Lower leg skin (tissue), 3 donors: ENCODE measurements around the gene ANO6.

Experiments
- POLR2A ChIP-seq, 2 donors: fragments of 450-650 bp; IDR thresholded peaks; one replicate each; pipeline ENCODE4 v1.6.1; 2016 to 2017; ENCODE audit warnings: antibody characterized with exemption in 2 of 2, mild to moderate bottlenecking in 1 of 2, moderate library complexity in 1 of 2
- TF ChIP-seq, protein P1 (sequence below), 3 donors: fragments of 450-650 bp; IDR thresholded peaks; one replicate each; pipeline ENCODE4 v1.5.1; 2016; ENCODE audit warnings: antibody characterized with exemption in 3 of 3, mild to moderate bottlenecking in 3 of 3, moderate library complexity in 2 of 3

GRCh38 chr12:45327823-45328383, 112.0 kb downstream of the ANO6 start:
- TF ChIP-seq, protein P1, sequence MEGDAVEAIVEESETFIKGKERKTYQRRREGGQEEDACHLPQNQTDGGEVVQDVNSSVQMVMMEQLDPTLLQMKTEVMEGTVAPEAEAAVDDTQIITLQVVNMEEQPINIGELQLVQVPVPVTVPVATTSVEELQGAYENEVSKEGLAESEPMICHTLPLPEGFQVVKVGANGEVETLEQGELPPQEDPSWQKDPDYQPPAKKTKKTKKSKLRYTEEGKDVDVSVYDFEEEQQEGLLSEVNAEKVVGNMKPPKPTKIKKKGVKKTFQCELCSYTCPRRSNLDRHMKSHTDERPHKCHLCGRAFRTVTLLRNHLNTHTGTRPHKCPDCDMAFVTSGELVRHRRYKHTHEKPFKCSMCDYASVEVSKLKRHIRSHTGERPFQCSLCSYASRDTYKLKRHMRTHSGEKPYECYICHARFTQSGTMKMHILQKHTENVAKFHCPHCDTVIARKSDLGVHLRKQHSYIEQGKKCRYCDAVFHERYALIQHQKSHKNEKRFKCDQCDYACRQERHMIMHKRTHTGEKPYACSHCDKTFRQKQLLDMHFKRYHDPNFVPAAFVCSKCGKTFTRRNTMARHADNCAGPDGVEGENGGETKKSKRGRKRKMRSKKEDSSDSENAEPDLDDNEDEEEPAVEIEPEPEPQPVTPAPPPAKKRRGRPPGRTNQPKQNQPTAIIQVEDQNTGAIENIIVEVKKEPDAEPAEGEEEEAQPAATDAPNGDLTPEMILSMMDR (IDR thresholded peaks at IDR 0.05) = no peak
- no peak for TF ChIP-seq POLR2A (IDR thresholded peaks at IDR 0.05)
